Esophagus squamous epithelium (tissue), 4 donors: Measurements from ENCODE around the gene CHD6.

Source experiments
- POLR2A ChIP-seq, 4 donors: fragments of 450-650 bp; IDR thresholded peaks; one replicate each; pipeline ENCODE4 v1.6.1; 2017; ENCODE audit warnings: antibody characterized with exemption in 4 of 4, mild to moderate bottlenecking in 4 of 4, moderate library complexity in 3 of 4
- TF ChIP-seq, protein P1 (sequence below), 6 experiments: fragments of 450-650 bp in 4 of 6; fragments of 200-600 bp in 2 of 6; sonication (generic) in 2 of 6; IDR thresholded peaks; one replicate each; pipeline ENCODE4 v1.5.1; 2016 to 2019; ENCODE audit warnings: antibody characterized with exemption in 6 of 6, mild to moderate bottlenecking in 4 of 6, moderate library complexity in 4 of 6

DNA sequence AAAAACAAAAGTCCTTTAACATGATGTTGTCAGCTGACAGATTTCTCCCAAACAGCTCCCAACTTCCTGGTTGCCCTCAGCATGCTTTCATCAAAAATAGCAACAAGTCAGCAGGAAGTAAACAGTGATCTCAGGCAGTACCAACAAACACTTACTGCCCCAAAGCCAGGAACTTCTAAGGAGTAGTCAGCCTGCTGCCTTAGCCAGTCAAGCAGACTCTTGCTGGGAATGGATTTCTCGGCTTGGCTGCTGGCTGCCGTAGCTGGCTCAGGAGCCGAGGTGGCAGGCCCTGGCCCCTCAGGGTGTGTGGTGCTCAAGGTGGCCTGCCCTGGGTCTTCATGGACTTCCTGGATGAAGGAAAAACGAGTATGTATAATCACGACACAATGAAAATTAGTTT, 205.0 kb downstream of the CHD6 start:
- TF ChIP-seq, protein P1, sequence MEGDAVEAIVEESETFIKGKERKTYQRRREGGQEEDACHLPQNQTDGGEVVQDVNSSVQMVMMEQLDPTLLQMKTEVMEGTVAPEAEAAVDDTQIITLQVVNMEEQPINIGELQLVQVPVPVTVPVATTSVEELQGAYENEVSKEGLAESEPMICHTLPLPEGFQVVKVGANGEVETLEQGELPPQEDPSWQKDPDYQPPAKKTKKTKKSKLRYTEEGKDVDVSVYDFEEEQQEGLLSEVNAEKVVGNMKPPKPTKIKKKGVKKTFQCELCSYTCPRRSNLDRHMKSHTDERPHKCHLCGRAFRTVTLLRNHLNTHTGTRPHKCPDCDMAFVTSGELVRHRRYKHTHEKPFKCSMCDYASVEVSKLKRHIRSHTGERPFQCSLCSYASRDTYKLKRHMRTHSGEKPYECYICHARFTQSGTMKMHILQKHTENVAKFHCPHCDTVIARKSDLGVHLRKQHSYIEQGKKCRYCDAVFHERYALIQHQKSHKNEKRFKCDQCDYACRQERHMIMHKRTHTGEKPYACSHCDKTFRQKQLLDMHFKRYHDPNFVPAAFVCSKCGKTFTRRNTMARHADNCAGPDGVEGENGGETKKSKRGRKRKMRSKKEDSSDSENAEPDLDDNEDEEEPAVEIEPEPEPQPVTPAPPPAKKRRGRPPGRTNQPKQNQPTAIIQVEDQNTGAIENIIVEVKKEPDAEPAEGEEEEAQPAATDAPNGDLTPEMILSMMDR (IDR thresholded peaks at IDR 0.05) = no peak
- TF ChIP-seq POLR2A (IDR thresholded peaks at IDR 0.05) = no peak
